Sigmoid colon (tissue), 4 donors: ENCODE results near the gene OR10H2.

Experiments used
- EP300 ChIP-seq, 4 donors: sonication (generic); formaldehyde crosslinking; IDR thresholded peaks; one replicate each; pipeline ENCODE4 v1.6.1; 2017; ENCODE audit warnings: antibody characterized with exemption in 4 of 4
- POLR2A ChIP-seq, 2 donors: fragments of 450-650 bp; IDR thresholded peaks; one replicate each; pipeline ENCODE4 v1.6.1; 2016; ENCODE audit warnings: antibody characterized with exemption in 2 of 2, mild to moderate bottlenecking in 2 of 2, moderate library complexity in 2 of 2
- POLR2AphosphoS5 ChIP-seq, 4 donors: sonication (generic); formaldehyde crosslinking; IDR thresholded peaks; one replicate each; pipeline ENCODE4 v1.6.1; 2017; ENCODE audit warnings: antibody characterized with exemption in 4 of 4
- TF ChIP-seq, protein P1 (sequence below), 4 experiments: fragments of 450-650 bp in 3 of 4; fragments of 200-600 bp in 1 of 4; IDR thresholded peaks; one replicate each; pipeline ENCODE4 v1.5.1; 2016 to 2019; ENCODE audit warnings: antibody characterized with exemption in 4 of 4, mild to moderate bottlenecking in 3 of 4, moderate library complexity in 2 of 4

- TF ChIP-seq, protein P1, sequence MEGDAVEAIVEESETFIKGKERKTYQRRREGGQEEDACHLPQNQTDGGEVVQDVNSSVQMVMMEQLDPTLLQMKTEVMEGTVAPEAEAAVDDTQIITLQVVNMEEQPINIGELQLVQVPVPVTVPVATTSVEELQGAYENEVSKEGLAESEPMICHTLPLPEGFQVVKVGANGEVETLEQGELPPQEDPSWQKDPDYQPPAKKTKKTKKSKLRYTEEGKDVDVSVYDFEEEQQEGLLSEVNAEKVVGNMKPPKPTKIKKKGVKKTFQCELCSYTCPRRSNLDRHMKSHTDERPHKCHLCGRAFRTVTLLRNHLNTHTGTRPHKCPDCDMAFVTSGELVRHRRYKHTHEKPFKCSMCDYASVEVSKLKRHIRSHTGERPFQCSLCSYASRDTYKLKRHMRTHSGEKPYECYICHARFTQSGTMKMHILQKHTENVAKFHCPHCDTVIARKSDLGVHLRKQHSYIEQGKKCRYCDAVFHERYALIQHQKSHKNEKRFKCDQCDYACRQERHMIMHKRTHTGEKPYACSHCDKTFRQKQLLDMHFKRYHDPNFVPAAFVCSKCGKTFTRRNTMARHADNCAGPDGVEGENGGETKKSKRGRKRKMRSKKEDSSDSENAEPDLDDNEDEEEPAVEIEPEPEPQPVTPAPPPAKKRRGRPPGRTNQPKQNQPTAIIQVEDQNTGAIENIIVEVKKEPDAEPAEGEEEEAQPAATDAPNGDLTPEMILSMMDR (IDR thresholded peaks at IDR 0.05), result no peak
- no peak for TF ChIP-seq POLR2A (IDR thresholded peaks at IDR 0.05)
- TF ChIP-seq POLR2AphosphoS5 (IDR thresholded peaks at IDR 0.05), result no peak
- TF ChIP-seq EP300 (IDR thresholded peaks at IDR 0.05), result no peak
Observed at GRCh38 chr19:15701757-15702533, 25.9 kb upstream of the OR10H2 start.
